WERI-Rb-1 (cell line): Measurements from ENCODE around the gene TGOLN2.
A peak's percentile ranks its signal among the peaks of the same experiment; 100 is the strongest.
"Not testable (repeated sequence)": the region's sequence is repeated elsewhere in the genome, so short reads cannot be mapped to it uniquely, and the experiment has no call there.

Source experiments
- DNase-seq: peaks from one replicate; pipeline ENCODE4 v3.0.0-alpha.2; 2020
- H3K27ac ChIP-seq: fragments of 250-450 bp; sonication (Bioruptor Pico); 2 replicates; pipeline ENCODE4 v1.5.1; 2020; ENCODE audit warnings: mild to moderate bottlenecking, moderate library complexity
- H3K27me3 ChIP-seq: fragments of 250-450 bp; sonication (Bioruptor Pico); 2 replicates; pipeline ENCODE4 v1.5.1; 2021; ENCODE audit warnings: mild to moderate bottlenecking, low read depth, moderate library complexity; ENCODE audit not compliant: insufficient read depth, severe bottlenecking
- H3K36me3 ChIP-seq: fragments of 250-450 bp; sonication (Bioruptor Pico); 2 replicates; pipeline ENCODE4 v1.5.1; 2020; ENCODE audit warnings: mild to moderate bottlenecking, moderate library complexity
- H3K4me3 ChIP-seq: 2 replicates; pipeline ENCODE4 v1.5.1; 2011; ENCODE audit warnings: low read depth, mild to moderate bottlenecking, control low read depth, low read length
- H3K9me3 ChIP-seq: fragments of 250-450 bp; sonication (Bioruptor Pico); 2 replicates; pipeline ENCODE4 v1.5.1; 2021; ENCODE audit warnings: mild to moderate bottlenecking, moderate library complexity; ENCODE audit not compliant: severe bottlenecking
- TF ChIP-seq, protein P1 (sequence below): IDR thresholded peaks from 2 replicates; pipeline ENCODE4 v1.5.1; 2011; ENCODE audit warnings: low read depth, mild to moderate bottlenecking, control low read depth, inconsistent platforms, low read length

The TGOLN2 gene

DNA sequence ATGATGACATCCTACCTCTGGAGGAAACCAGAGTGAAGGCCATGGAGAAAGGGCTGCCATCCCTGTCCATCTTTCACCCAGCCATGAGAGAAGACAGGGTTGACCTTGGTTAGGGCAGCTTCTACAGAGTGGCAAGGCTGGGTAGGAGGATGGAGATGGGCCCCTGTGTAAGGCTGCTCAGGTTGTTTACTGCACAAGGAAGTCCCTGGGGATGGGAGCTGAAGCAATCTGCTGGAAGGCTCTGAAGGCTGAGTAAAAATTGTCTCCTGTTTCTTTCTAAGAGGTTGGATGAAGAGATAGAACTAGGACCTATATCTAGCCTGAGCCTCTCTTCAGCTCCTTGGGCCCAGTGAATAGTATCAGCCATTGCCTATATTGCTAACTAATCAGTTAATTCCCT, 41.1 kb upstream of the TGOLN2 start:
- no peak for DNase-seq
- no peaks in the 10 kb centered on the region for H3K36me3 ChIP-seq
- TF ChIP-seq, protein P1, sequence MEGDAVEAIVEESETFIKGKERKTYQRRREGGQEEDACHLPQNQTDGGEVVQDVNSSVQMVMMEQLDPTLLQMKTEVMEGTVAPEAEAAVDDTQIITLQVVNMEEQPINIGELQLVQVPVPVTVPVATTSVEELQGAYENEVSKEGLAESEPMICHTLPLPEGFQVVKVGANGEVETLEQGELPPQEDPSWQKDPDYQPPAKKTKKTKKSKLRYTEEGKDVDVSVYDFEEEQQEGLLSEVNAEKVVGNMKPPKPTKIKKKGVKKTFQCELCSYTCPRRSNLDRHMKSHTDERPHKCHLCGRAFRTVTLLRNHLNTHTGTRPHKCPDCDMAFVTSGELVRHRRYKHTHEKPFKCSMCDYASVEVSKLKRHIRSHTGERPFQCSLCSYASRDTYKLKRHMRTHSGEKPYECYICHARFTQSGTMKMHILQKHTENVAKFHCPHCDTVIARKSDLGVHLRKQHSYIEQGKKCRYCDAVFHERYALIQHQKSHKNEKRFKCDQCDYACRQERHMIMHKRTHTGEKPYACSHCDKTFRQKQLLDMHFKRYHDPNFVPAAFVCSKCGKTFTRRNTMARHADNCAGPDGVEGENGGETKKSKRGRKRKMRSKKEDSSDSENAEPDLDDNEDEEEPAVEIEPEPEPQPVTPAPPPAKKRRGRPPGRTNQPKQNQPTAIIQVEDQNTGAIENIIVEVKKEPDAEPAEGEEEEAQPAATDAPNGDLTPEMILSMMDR = no peak
- no peak overlapping the region for H3K4me3 ChIP-seq
- no peaks in the 10 kb centered on the region for H3K27me3 ChIP-seq
- no peak overlapping the region for H3K27ac ChIP-seq
- H3K9me3 ChIP-seq = no peaks in the 10 kb centered on the region

DNA sequence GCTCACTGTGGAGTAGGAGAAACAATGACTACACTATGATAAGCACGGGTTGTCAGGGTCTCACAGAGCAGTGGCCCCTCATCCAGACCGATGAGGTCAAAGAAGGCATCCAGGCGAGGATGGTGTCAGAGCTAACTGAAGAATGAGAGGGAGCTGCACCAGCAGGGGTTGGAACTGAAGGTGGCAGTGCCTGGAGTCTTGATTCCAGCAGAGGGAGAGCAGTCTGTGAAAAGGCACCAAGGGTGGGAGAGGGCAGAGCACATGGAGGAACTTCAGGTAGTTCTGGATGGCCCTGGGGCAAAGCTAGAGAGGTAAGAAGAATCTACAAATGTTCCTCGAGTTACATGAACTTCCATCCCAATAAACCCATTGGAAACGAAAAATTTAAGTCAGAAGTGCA, 39.4 kb upstream of the TGOLN2 start:
- H3K27ac ChIP-seq = no peak overlapping the region
- H3K9me3 ChIP-seq = no peaks in the 10 kb centered on the region
- H3K36me3 ChIP-seq = 0 out of 2 replicates have a peak, but pooled peaks cover 9% of the 10 kb centered on the region
- TF ChIP-seq, protein P1 = no peak
- H3K4me3 ChIP-seq = no peak overlapping the region
- no peak for DNase-seq
- H3K27me3 ChIP-seq = no peaks in the 10 kb centered on the region

GRCh38 chr2:85362653-85363387, 35.0 kb upstream of the TGOLN2 start:
- DNase-seq, H3K4me3 ChIP-seq, H3K27me3 ChIP-seq, H3K27ac ChIP-seq, H3K9me3 ChIP-seq: not testable (repeated sequence)
- peaks cover 16% of the 10 kb centered on the region for H3K36me3 ChIP-seq

DNA sequence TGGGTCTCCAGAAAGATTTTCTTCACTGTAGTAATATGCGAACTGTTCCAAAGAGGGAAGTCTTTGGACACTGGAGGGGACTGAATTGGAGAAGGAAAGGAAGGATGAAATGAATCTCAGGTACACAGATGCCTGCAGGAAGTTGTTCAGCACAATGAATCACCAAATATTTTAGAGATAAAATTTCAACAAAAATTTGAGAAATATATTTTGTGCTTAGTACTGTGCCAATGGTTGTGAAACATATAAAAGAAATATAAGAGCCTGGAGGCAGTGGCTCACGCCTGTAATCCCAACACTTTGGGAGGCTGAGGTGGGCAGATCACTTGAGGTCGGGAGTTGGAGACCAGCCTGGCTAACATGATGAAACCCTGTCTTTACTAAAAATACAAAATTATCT, 29.9 kb upstream of the TGOLN2 start:
- H3K36me3 ChIP-seq = peaks cover 33% of the 10 kb centered on the region
- H3K27me3 ChIP-seq = no peaks in the 10 kb centered on the region
- TF ChIP-seq, protein P1 = no peak
- DNase-seq = no peak
- H3K9me3 ChIP-seq = no peaks in the 10 kb centered on the region
- no peak overlapping the region for H3K4me3 ChIP-seq
- no peak overlapping the region for H3K27ac ChIP-seq

DNA sequence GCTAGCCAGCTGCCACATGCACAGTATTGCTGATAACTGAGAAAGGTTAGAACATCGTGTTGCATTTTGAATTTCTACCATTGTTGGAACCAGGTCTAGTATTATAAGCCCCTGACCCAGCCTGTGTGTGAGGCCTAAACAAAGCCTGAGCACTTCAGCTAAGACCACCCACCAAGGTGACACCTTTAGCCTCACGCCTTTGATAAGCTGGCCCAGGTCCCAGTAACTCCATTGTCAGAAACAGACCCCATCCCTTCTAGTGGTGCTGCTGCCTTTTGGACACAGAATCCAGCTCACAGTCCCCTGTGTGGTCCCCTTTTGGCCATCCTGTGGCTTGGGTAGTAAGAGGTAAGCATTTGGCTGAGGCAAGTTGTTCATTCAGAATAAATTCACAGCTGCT, 28.4 kb upstream of the TGOLN2 start:
- Histone ChIP-seq H3K9me3 (no peaks in the 10 kb centered on the region), H3K36me3 (peaks cover 26% of the 10 kb centered on the region), H3K27ac (no peak overlapping the region), H3K27me3 (no peaks in the 10 kb centered on the region), H3K4me3 (no peak overlapping the region)
- TF ChIP-seq, protein P1 = no peak
- no peak for DNase-seq

- Histone ChIP-seq H3K27ac (no peak overlapping the region), H3K4me3 (peak overlapping the region; percentile 93), H3K27me3 (no peaks in the 10 kb centered on the region), H3K9me3 (no peaks in the 10 kb centered on the region), H3K36me3 (peaks cover 29% of the 10 kb centered on the region)
- TF ChIP-seq, protein P1 = no peak
- DNase-seq = no peak
Measured at GRCh38 chr2:85355521-85355920, 27.7 kb upstream of the TGOLN2 start.
